NCI-H187 treated with DMSO at 0.1 percent for 48 hours (cell line): ENCODE results near the gene MAGOH.
"Not testable (repeated sequence)": the region's sequence is repeated elsewhere in the genome, so short reads cannot be mapped to it uniquely, and the experiment has no call there.

ENCODE experiments used
- DNase-seq: peaks from one replicate; lab custom pipeline; 2025; lab: John Stamatoyannopoulos, UW

MAGOH gene

DNA sequence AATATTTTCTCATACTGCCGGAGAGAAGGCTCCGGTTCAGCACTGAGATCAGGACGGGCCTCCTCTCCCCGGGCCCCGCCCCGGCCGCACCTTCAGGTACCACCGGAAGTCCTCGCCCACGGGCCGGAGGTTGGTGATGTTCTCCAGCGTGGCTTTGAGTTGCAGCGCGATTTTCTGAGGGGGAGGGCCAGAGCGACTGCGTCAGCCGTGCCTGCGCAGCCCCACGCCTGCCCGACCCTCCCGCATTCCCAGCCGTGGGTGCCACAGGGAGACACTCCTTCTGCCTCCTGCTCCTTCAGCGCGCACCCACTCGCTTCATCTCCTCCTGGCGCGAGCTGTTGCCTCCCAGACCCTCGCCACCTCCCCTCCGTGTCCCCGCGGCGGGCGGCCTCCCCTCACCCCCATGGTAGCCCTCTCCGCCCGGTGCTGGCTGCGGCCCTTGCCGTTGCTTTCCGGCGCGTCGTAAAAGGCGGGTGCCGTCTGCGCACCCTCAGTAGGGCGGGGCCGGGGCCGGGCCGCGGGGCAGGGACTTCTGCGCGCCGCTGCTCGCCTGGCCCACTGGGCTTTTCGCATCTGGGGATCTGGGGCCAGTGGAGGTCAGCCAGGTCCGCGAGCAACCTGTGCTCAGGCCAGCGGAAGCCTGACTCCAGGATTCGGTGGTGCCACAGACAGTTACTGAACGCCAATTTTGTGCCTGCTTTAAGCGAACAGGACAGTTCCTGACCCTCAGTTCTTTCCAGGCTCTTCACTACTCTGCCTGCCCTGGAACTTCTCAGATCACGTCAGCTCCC is 18.0 kb downstream of the MAGOH start, which contains the start of gene CZIB:
Gene CZIB (minus strand): TSS at position 464 of the 791 bp plus-strand sequence. CDS start 59 bp downstream, at position 405.
- peak; percentile 80 for DNase-seq

- no peak for DNase-seq
Observed at GRCh38 chr1:53219711-53220110, 18.6 kb downstream of the MAGOH start.

- no peak for DNase-seq
Observed at GRCh38 chr1:53218201-53218600, 20.1 kb downstream of the MAGOH start.

GRCh38 chr1:53214376-53214940 is 23.9 kb downstream of the MAGOH start:
- DNase-seq, result no peak

GRCh38 chr1:53210954-53211353 is 27.4 kb downstream of the MAGOH start:
- no peak for DNase-seq

- no peak for DNase-seq
Observed at GRCh38 chr1:53210352-53210751, 28.0 kb downstream of the MAGOH start.

DNA sequence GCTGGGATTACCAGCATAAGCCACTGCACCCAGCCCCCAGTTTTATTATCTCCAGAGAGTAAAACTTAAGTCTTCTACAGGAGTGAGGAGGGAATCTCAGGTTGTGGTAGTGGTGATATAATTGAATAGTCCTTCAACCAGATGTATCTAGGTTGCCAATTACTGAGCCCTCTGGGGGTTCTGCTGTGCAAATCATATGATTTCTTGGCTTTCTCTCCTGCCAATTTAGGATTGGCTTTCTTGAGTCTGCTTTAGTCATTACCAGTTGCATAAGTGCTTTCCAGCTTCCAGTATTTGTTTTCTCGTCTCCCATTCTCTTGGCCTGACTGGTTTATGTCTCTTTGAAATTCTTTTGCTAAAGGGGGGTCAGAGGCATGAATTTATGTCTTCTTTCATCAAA is 30.6 kb downstream of the MAGOH start:
- no peak for DNase-seq

- no peak for DNase-seq
Observed at GRCh38 chr1:53206735-53207379, 31.5 kb downstream of the MAGOH start.

DNA sequence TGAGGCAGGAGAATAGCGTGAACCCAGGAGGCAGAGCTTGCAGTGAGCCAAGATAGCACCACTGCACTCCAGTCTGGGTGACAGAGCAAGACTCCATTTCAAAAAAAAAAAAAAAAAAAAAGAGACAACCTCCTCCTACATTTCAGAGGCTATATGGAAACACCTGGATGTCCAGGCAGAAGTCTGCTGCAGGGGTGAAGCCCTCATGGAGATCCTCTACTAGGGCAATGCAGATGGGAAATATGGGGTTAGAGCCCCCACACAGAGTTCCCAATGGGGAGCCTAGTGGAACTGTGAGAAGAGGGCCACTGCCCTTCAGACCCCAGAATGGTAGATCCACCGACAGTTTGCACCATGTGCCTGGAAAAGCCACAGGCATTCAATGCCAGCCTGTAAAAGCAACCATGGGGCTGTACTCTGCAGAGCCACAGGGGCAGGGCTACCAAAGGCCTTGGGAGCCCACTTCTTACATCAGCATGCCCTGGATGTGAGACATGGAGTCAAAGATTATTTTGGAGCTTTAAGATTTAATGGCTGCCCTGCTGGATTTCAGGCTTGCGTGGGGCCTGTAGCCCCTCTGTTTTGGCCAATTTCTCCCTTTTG is 32.1 kb downstream of the MAGOH start:
- DNase-seq, result not testable (repeated sequence)

GRCh38 chr1:53205496-53205895 is 32.8 kb downstream of the MAGOH start:
- DNase-seq, result not testable (repeated sequence)

DNA sequence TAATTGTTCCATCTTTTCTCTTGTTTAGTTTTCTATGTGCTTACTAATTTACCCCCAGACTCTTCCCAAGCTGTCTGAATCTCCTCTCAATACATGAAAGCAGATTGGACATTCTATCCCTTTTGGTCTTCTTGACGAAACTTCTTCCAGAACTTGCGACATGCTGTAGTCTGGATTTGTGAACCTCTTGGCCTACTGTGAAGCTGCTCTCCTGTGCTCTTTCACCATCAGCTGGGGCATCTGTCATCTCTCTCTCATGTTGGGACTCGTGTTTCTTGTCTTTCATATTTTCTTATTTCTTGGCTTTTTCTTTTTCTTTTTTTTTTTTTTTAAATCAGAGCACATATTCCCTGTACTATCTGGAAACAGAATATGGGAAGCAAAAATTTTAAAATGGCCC is 34.9 kb downstream of the MAGOH start:
- DNase-seq, result no peak

DNA sequence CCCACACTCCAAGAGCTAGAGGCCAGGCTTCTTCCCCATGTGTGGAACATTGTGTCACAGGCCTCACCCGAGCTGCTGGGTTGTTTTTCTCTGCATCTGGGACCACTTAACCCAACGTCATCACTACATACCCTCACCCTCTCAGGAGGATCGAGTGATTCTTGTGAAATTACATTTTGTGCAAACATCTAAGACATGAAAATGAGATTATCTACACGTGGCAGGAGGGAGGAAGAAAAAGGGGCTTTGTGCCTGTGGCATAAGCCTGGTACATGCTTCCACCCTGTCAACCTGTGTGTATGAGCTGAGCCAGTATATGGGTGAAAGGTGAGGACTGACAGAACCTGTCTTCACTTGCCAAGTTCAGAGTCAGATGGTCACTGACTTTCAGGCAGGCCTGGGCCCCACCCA is 40.1 kb downstream of the MAGOH start:
- DNase-seq, result no peak

- DNase-seq, result no peak
Observed at GRCh38 chr1:53197291-53198200, 40.8 kb downstream of the MAGOH start.

GRCh38 chr1:53196485-53197290 is 41.6 kb downstream of the MAGOH start, which contains the start of gene CPT2:
CPT2 (plus strand) TSS chr1:53196824; CDS start chr1:53196944, 120 bp downstream.
- DNase-seq, result peak; percentile 52

DNA sequence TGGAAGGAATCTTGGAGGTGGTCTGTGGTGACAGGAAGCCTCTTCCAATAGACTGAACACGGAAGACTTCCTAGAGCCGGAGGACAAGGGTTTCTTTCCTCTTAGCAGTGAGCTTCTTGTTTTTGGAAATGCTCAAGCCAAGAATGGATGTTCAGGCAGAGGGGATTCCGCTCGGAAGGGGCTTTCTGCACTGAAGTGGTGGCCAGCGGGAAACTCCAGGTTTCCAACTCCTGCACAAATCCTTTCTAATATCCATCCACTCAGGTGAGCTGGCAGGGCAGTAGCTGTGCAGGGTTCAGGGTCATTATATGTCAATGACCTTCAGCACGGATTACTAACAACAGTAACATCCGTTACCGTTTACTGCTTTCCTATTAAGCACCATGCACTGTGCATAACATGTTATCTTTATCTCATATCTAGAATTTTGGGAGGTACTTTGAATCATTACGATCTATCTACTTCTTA is 42.3 kb downstream of the MAGOH start:
- no peak for DNase-seq

GRCh38 chr1:53195246-53196016 is 42.9 kb downstream of the MAGOH start:
- no peak for DNase-seq

DNA sequence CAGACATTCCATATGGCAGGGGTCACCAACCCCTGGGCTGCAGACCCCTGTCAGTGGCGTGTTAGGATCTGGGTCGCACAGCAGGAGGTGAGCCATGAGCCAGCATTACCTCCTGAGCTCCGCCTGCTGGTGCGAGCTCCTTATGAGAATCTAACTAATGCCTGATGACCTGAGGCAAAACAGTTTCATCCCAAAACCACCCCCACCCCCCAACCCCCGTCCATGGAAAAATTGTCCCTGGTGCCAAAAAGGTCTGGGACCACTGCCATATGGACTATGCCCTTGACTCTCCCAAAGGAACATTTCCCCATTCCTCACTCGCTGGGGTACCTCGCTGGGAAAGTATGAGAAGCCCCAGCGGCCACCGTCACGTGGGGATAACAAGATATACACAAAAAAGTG is 48.1 kb downstream of the MAGOH start:
- no peak for DNase-seq

DNA sequence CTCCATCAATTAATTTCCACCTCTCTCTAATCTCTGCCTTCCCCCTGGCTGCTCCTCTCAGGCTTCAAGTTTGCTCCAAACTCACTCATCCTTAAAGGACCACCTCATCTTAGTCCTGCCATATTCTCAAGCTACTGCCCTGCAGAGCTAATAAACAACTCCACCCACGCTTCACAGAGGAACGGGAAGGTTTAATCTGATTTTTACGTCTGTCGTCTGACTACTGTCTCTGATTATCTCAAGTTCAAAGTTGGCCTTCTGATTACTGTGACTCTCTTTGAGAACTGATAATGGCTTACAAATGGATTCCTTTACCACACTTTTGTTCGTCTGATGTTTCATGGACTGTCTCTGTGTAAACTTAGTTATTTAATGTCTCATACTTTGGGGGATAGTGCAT is 49.3 kb downstream of the MAGOH start:
- DNase-seq, result no peak

DNA sequence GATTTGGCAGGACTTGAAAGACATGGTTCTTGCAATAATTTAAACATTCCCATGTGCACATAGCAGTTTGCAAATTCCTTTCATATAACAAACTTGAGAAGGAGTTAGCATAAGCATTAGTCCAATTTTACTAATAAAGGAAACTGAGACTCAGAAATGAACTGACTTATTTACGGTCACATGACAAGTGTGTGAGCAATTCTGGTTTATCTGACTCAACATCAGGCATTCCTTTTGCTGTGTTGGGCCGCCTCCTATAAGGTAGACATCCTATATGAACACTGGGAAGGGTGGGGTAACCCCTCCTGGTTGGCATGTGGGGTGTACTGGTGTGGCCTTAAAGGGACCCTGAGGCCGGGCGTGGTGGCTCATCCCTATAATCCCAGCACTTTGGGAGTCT is 50.2 kb downstream of the MAGOH start:
- no peak for DNase-seq

GRCh38 chr1:53187401-53187800 is 50.9 kb downstream of the MAGOH start:
- DNase-seq, result no peak
